Neutrophil (primary cell): ENCODE data around the gene MSRB1.
"Not testable (repeated sequence)": the region's sequence is repeated elsewhere in the genome, so short reads cannot be mapped to it uniquely, and the experiment has no call there.

Source experiments
- H3K27ac ChIP-seq: fragments of 200-600 bp; sonication (generic); 2 replicates; pipeline ENCODE4 v1.5.1; 2016; ENCODE audit warnings: mild to moderate bottlenecking, moderate library complexity
- H3K27me3 ChIP-seq: fragments of 200-600 bp; sonication (generic); 2 replicates; pipeline ENCODE4 v1.6.0; 2016; ENCODE audit warnings: mild to moderate bottlenecking
- H3K36me3 ChIP-seq: fragments of 200-600 bp; sonication (generic); 2 replicates; pipeline ENCODE4 v1.5.1; 2017
- H3K4me1 ChIP-seq, 2 experiments: fragments of 200-600 bp in 1 of 2; sonication (generic) in 1 of 2; 1 replicate in 1 of 2; 2 replicates in 1 of 2; pipeline versions ENCODE4 v1.5.1 to v1.6.1; 2013 to 2016; ENCODE audit warnings: low read depth in 1 of 2, low read length in 1 of 2, mild to moderate bottlenecking in 1 of 2, moderate library complexity in 1 of 2; ENCODE audit not compliant: control insufficient read depth in 1 of 2, insufficient read depth in 1 of 2
- H3K4me3 ChIP-seq, 2 experiments: fragments of 200-600 bp in 1 of 2; sonication (generic) in 1 of 2; 1 replicate in 1 of 2; 2 replicates in 1 of 2; pipeline ENCODE4 v1.5.1; 2013 to 2016; ENCODE audit warnings: low read depth in 1 of 2, low read length in 1 of 2, mild to moderate bottlenecking in 1 of 2, moderate library complexity in 1 of 2
- H3K9me3 ChIP-seq: fragments of 200-600 bp; sonication (generic); 2 replicates; pipeline ENCODE4 v1.5.1; 2016
- TF ChIP-seq, protein P1 (sequence below): fragments of 200-600 bp; sonication (generic); IDR thresholded peaks from 2 replicates; pipeline ENCODE4 v1.5.1; 2016; ENCODE audit warnings: antibody characterized with exemption

The MSRB1 gene

DNA sequence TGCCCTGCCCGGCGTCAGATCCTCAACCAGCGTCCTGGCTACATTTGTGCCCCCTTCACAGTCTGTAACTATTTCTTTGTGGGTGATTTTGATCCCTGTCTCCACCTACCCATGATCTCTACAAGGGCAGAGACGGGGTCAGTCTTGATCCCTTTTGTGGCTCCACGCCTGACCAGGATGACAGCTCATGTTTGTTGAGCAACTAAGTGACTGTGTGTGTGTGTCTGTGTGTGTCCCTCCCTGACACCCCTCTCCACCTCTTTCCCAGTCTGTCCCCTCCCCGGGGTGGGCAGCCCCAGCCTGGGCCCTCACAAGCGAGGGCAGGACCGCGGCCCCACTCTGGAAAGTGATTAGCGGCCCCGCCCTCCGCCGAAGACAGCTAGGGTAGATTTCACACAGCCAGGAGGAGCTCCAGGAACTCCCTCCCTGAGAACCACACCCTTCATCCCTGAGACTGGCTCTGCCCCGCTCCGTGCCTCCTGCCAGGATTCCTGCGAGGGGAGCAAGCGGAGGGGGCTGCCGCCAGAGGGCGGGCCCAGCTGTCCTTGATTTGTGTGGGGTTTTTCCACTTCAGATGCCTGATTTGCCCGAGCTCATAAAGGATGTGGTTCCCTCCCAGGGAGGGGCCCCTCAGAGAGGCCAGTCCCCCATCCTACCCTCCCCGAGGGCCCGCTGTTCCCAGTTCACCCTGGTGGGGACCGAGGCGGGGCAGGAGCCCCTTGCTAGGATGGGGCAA, 19.5 kb downstream of the MSRB1 start:
- Histone ChIP-seq H3K4me1 (no peaks in the 10 kb centered on the region), H3K27me3 (peaks cover 66% of the 10 kb centered on the region), H3K27ac (no peak overlapping the region), H3K36me3 (no peaks in the 10 kb centered on the region), H3K9me3 (no peaks in the 10 kb centered on the region), H3K4me3 (no peak overlapping the region)
- TF ChIP-seq, protein P1, sequence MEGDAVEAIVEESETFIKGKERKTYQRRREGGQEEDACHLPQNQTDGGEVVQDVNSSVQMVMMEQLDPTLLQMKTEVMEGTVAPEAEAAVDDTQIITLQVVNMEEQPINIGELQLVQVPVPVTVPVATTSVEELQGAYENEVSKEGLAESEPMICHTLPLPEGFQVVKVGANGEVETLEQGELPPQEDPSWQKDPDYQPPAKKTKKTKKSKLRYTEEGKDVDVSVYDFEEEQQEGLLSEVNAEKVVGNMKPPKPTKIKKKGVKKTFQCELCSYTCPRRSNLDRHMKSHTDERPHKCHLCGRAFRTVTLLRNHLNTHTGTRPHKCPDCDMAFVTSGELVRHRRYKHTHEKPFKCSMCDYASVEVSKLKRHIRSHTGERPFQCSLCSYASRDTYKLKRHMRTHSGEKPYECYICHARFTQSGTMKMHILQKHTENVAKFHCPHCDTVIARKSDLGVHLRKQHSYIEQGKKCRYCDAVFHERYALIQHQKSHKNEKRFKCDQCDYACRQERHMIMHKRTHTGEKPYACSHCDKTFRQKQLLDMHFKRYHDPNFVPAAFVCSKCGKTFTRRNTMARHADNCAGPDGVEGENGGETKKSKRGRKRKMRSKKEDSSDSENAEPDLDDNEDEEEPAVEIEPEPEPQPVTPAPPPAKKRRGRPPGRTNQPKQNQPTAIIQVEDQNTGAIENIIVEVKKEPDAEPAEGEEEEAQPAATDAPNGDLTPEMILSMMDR: peak; percentile 11

DNA sequence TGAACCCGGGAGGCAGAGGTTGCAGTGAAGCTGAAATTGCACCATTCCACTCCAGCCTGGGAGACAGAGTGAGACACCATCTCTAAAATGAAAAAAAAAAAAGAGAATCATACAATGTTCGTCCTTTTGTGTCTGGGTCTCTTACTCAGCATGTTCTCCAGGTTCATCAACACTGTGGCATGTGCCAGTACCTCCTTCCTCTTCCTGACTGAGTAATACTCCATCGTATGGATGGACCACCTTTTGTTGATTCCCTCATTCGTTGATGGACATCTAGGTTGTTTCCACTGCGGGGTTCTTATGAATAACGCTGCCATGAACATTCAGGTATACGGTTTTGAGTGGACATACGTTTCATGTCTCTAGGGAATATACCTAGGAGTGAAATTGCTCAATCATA, 20.6 kb downstream of the MSRB1 start:
- no peaks in the 10 kb centered on the region for H3K9me3 ChIP-seq
- H3K4me1 ChIP-seq: no peaks in the 10 kb centered on the region
- TF ChIP-seq, protein P1: no peak
- no peaks in the 10 kb centered on the region for H3K36me3 ChIP-seq
- H3K27me3 ChIP-seq: peaks cover 77% of the 10 kb centered on the region
- no peak overlapping the region for H3K4me3 ChIP-seq
- H3K27ac ChIP-seq: no peak overlapping the region

- peaks cover 93% of the 10 kb centered on the region for H3K27me3 ChIP-seq
- no peak overlapping the region for H3K4me3 ChIP-seq
- no peak overlapping the region for H3K27ac ChIP-seq
- H3K9me3 ChIP-seq: no peaks in the 10 kb centered on the region
- no peaks in the 10 kb centered on the region for H3K4me1 ChIP-seq
- TF ChIP-seq, protein P1: no peak
- H3K36me3 ChIP-seq: no peaks in the 10 kb centered on the region
These were observed 22.2 kb downstream of the MSRB1 start for GRCh38 chr16:1920727-1921171.

- peaks cover 99% of the 10 kb centered on the region for H3K27me3 ChIP-seq
- H3K36me3 ChIP-seq, H3K4me3 ChIP-seq, H3K27ac ChIP-seq, H3K4me1 ChIP-seq, H3K9me3 ChIP-seq: not testable (repeated sequence)
These were observed 22.9 kb downstream of the MSRB1 start for GRCh38 chr16:1920122-1920521.

DNA sequence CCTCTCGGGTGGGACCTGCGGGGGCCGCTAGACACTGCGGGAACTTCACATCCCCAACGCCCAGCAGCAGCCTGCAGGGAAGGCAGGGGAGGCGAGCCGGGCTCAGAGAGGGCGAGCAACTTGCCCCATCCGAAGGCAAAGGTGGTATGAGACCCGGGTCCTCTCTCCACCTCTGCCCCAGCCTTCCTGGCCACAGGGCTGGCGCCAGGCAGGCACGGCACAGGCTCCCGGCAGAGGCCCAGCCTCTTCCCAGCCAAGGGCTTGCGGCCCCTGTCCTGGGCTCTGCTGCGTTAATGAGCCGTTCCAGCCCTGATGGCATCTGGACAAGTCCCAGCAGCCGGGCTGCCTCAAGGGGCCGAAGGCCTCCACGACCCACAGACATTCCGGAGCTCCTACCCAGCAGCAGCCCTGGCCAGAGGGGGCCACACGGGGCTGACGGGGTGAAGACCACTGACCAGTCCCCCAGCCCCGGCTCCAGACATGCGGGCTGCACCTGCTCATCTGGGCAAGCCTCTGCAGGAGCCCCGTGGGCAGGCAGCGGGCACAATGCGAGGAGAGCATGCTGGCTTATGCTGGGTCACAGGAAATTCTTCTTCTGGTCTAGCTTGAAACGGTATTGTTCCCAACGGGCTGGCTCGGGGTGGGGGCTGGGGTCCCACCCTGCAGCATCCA, 23.5 kb downstream of the MSRB1 start:
- Histone ChIP-seq H3K27ac (no peak overlapping the region), H3K4me3 (no peak overlapping the region), H3K4me1 (no peaks in the 10 kb centered on the region), H3K9me3 (no peaks in the 10 kb centered on the region), H3K27me3 (peaks cover 100% of the 10 kb centered on the region), H3K36me3 (no peaks in the 10 kb centered on the region)
- TF ChIP-seq, protein P1: no peak
